ENCODE measurements around the gene ZNF408.

ZNF408 gene

GRCh38 chr11:46676436-46677158 is 24.2 kb upstream of the ZNF408 start:
- DNase-seq: no peak

GRCh38 chr11:46677169-46677568 is 23.7 kb upstream of the ZNF408 start:
- DNase-seq: no peak

GRCh38 chr11:46677991-46678740 is 22.7 kb upstream of the ZNF408 start:
- no peak for DNase-seq

- DNase-seq: no peak
Observed at GRCh38 chr11:46678741-46679130, 22.1 kb upstream of the ZNF408 start.

- DNase-seq: no peak
Observed at GRCh38 chr11:46679241-46680163, 21.3 kb upstream of the ZNF408 start.

- DNase-seq: no peak
Observed at GRCh38 chr11:46680164-46680760, 20.6 kb upstream of the ZNF408 start.

- DNase-seq: no peak
Observed at GRCh38 chr11:46680815-46681214, 20.0 kb upstream of the ZNF408 start.

- DNase-seq: no peak
Observed at GRCh38 chr11:46681814-46682213, 19.0 kb upstream of the ZNF408 start.

- DNase-seq: no peak
Observed at GRCh38 chr11:46682773-46683752, 17.8 kb upstream of the ZNF408 start.

GRCh38 chr11:46684367-46684766 is 16.5 kb upstream of the ZNF408 start:
- no peak for DNase-seq

- DNase-seq: no peak
Observed at GRCh38 chr11:46686886-46687795, 13.7 kb upstream of the ZNF408 start.

- no peak for DNase-seq
Observed at GRCh38 chr11:46690702-46691101, 10.1 kb upstream of the ZNF408 start.

- no peak for DNase-seq
Observed at GRCh38 chr11:46692450-46692849, 8.4 kb upstream of the ZNF408 start.

GRCh38 chr11:46693597-46694012 is 7.2 kb upstream of the ZNF408 start:
- DNase-seq: no peak

- DNase-seq: no peak
Observed at GRCh38 chr11:46694072-46694471, 6.8 kb upstream of the ZNF408 start.

GRCh38 chr11:46694607-46695006 is 6.2 kb upstream of the ZNF408 start:
- DNase-seq: no peak

GRCh38 chr11:46695345-46696211 is 5.3 kb upstream of the ZNF408 start:
- DNase-seq: no peak

- DNase-seq: no peak
Observed at GRCh38 chr11:46696212-46696558, 4.6 kb upstream of the ZNF408 start.

- no peak for DNase-seq
Observed at GRCh38 chr11:46697303-46697702, 3.5 kb upstream of the ZNF408 start.

GRCh38 chr11:46697723-46698122 is 3.1 kb upstream of the ZNF408 start:
- DNase-seq: no peak
